Measurements from ENCODE around the gene JAML.

- no peak for TF ChIP-seq CTCF (conservative IDR thresholded peaks at IDR 0.05 in 1 of 2, IDR thresholded peaks at IDR 0.05 in 1 of 2; ENCODE audit: low read depth in 1 of 2, low read length in 2 of 2)
- no peak for TF ChIP-seq EZH2 (IDR thresholded peaks at IDR 0.05; ENCODE audit: low read length, missing control alignments)
Measured at GRCh38 chr11:118155776-118156530, 68.9 kb downstream of the JAML start.

Data from fibroblast of lung (primary cell).